GM23338 (cell line): ENCODE results near the gene HIBADH. TPM values are rescaled to one million over a fixed set of nuclear protein-coding genes. Genes with fewer than 3 reads are reported as not detected.

ENCODE experiments used
- ATAC-seq: fragments of 200-7000 bp; cut with Tn5 transposase; 3 replicates; pipeline ENCODE4 v1.9.1; 2020
- DNase-seq: peaks from one replicate; pipeline ENCODE4 v3.0.0-alpha.2; 2015; ENCODE audit warnings: low spot score
- H2AFZ ChIP-seq: fragments of 200-600 bp; sonication (generic); 2 replicates; pipeline ENCODE4 v1.8.0; 2016; ENCODE audit warnings: antibody characterized with exemption, mild to moderate bottlenecking, moderate library complexity
- H3F3A ChIP-seq: fragments of 200-600 bp; sonication (generic); replicated peaks from 2 replicates; pipeline ENCODE4 v1.8.0; 2017; ENCODE audit warnings: antibody characterized with exemption, mixed run types, low read depth
- H3K27ac ChIP-seq: fragments of 200-600 bp; sonication (generic); 2 replicates; pipeline ENCODE4 v1.6.1; 2016; ENCODE audit warnings: low read depth
- H3K27me3 ChIP-seq: fragments of 200-600 bp; sonication (generic); 2 replicates; pipeline ENCODE4 v1.8.0; 2016; ENCODE audit warnings: mild to moderate bottlenecking, mixed run types, moderate library complexity; ENCODE audit not compliant: insufficient read depth
- H3K36me3 ChIP-seq: fragments of 200-600 bp; sonication (generic); 2 replicates; pipeline ENCODE4 v1.8.0; 2016; ENCODE audit warnings: mild to moderate bottlenecking; ENCODE audit not compliant: insufficient read depth
- H3K4me1 ChIP-seq: fragments of 200-600 bp; sonication (generic); 2 replicates; pipeline ENCODE4 v1.8.0; 2016; ENCODE audit warnings: mild to moderate bottlenecking, moderate library complexity; ENCODE audit not compliant: insufficient read depth
- H3K4me2 ChIP-seq: fragments of 200-600 bp; sonication (generic); 2 replicates; pipeline ENCODE4 v1.7.1; 2017; ENCODE audit warnings: mixed run types
- H3K4me3 ChIP-seq: fragments of 200-600 bp; sonication (generic); 2 replicates; pipeline ENCODE4 v1.6.1; 2016; ENCODE audit warnings: mixed run types
- H3K79me2 ChIP-seq: fragments of 200-600 bp; sonication (generic); replicated peaks from 2 replicates; pipeline ENCODE4 v1.8.0; 2017; ENCODE audit warnings: mild to moderate bottlenecking; ENCODE audit not compliant: insufficient read depth
- H3K9me2 ChIP-seq: fragments of 200-600 bp; sonication (generic); 2 replicates; pipeline ENCODE4 v1.8.0; 2017; ENCODE audit not compliant: insufficient read depth
- H4K20me1 ChIP-seq: fragments of 200-600 bp; sonication (generic); replicated peaks from 2 replicates; pipeline ENCODE4 v1.8.0; 2017; ENCODE audit warnings: mild to moderate bottlenecking; ENCODE audit not compliant: insufficient read depth
- H3K27ac Mint-ChIP-seq: 2 replicates; pipeline ENCODE4 v1.8.0; 2020; ENCODE audit warnings: inconsistent platforms, mild to moderate bottlenecking, moderate library complexity, mixed read lengths
- H3K27me3 Mint-ChIP-seq: 3 replicates; pipeline ENCODE4 v1.8.0; 2022; ENCODE audit warnings: low read depth, mild to moderate bottlenecking, moderate library complexity, mixed read lengths, inconsistent platforms; ENCODE audit not compliant: insufficient read depth, poor library complexity
- H3K36me3 Mint-ChIP-seq: 3 replicates; pipeline ENCODE4 v1.8.0; 2021; ENCODE audit warnings: low read depth, mild to moderate bottlenecking, inconsistent platforms, moderate library complexity, mixed read lengths
- H3K4me1 Mint-ChIP-seq: 3 replicates; pipeline ENCODE4 v1.8.0; 2020; ENCODE audit warnings: mild to moderate bottlenecking, inconsistent platforms, mixed read lengths
- H3K4me3 Mint-ChIP-seq: 3 replicates; pipeline ENCODE4 v1.8.0; 2021; ENCODE audit warnings: moderate library complexity, mild to moderate bottlenecking, inconsistent platforms, mixed read lengths
- H3K9me3 Mint-ChIP-seq: 3 replicates; pipeline ENCODE4 v1.8.0; 2020; ENCODE audit warnings: moderate library complexity, mild to moderate bottlenecking, inconsistent platforms, mixed read lengths
- CREB1 ChIP-seq: fragments of 250-450 bp; sonication (Bioruptor Pico); IDR thresholded peaks from 2 replicates; pipeline ENCODE4 v1.5.0; 2020; ENCODE audit warnings: low read depth, mild to moderate bottlenecking, moderate library complexity
- CTCF ChIP-seq, 2 experiments: fragments of 200-600 bp in 1 of 2; sonication (generic) in 1 of 2; conservative IDR thresholded peaks; 2 replicates each; pipeline versions ENCODE4 v1.5.1 to v1.6.1; 2016 to 2017; ENCODE audit warnings: antibody characterized with exemption in 2 of 2, low read depth in 2 of 2, mild to moderate bottlenecking in 2 of 2, moderate library complexity in 1 of 2
- EZH2 ChIP-seq: fragments of 200-600 bp; sonication (generic); IDR thresholded peaks from one replicate; pipeline ENCODE4 v1.8.0; 2017; ENCODE audit warnings: antibody characterized with exemption, mild to moderate bottlenecking, low read depth; ENCODE audit not compliant: unreplicated experiment
- EZH2phosphoT487 ChIP-seq: fragments of 200-600 bp; sonication (generic); IDR thresholded peaks from one replicate; pipeline ENCODE4 v1.8.1; 2018; ENCODE audit warnings: antibody characterized with exemption; ENCODE audit not compliant: unreplicated experiment
- JUNB ChIP-seq: IDR thresholded peaks from one replicate; pipeline ENCODE4 v1.6.1; 2016; ENCODE audit warnings: antibody characterized with exemption; ENCODE audit not compliant: unreplicated experiment
- NANOG ChIP-seq: IDR thresholded peaks from 2 replicates; pipeline ENCODE4 v1.6.1; 2016; ENCODE audit warnings: antibody characterized with exemption, borderline replicate concordance
- POLR2AphosphoS5 ChIP-seq: IDR thresholded peaks from 2 replicates; pipeline ENCODE4 v1.6.1; 2016; ENCODE audit warnings: antibody characterized with exemption, low read depth
- STAT1 ChIP-seq: IDR thresholded peaks from one replicate; pipeline ENCODE4 v1.6.1; 2016; ENCODE audit warnings: antibody characterized with exemption; ENCODE audit not compliant: unreplicated experiment
- ZNF114 ChIP-seq: fragments of 250-450 bp; sonication (Bioruptor Pico); IDR thresholded peaks from 2 replicates; pipeline ENCODE4 v1.5.0; 2020; ENCODE audit warnings: mild to moderate bottlenecking, moderate library complexity
- ZNF331 ChIP-seq: fragments of 250-450 bp; sonication (Bioruptor Pico); IDR thresholded peaks from 2 replicates; pipeline ENCODE4 v1.5.0; 2020; ENCODE audit warnings: low read depth, mild to moderate bottlenecking, moderate library complexity
- polyA plus RNA-seq: library from polyadenylated mRNA; unstranded; fragments of >200 nt; fragmentation: Nextera tagmentation; extraction: Ambion mirVana; gene quantifications from 2 replicates; pipeline ENCODE4 v1.2.1, GENCODE V29; 2016
- total RNA-seq: library from RNA; depleted of rRNA; stranded (reverse); fragments of >200 nt; shearing (Covaris generic); gene quantifications from 2 replicates; pipeline ENCODE4 v1.2.3, GENCODE V29; 2014
- TF ChIP-seq, protein P1 (sequence below): IDR thresholded peaks from one replicate; pipeline ENCODE4 v1.6.1; 2018; ENCODE audit warnings: antibody characterized with exemption; ENCODE audit not compliant: unreplicated experiment
- TF ChIP-seq, protein P2 (sequence below): IDR thresholded peaks from 2 replicates; pipeline ENCODE4 v1.6.1; 2016; ENCODE audit warnings: antibody characterized with exemption
- TF ChIP-seq, protein P3 (sequence below): fragments of 250-450 bp; sonication (Bioruptor Pico); IDR thresholded peaks from 2 replicates; pipeline ENCODE4 v1.5.0; 2020; ENCODE audit warnings: mild to moderate bottlenecking, moderate library complexity

The HIBADH gene
- total and polyA plus RNA-seq, 2 experiments from 2014 or later, result 31.3 to 57.0 TPM

GRCh38 chr7:27665531-27665930 is 2.8 kb upstream of the HIBADH start:
- Histone ChIP-seq H3K4me3 (no peak overlapping the region), H3K27ac (no peak overlapping the region), H3K9me2 (no peaks in the 10 kb centered on the region), H3F3A (no peaks in the 10 kb centered on the region), H2AFZ (no peak overlapping the region), H3K4me2 (no peak overlapping the region), H4K20me1 (no peaks in the 10 kb centered on the region), H3K79me2 (peaks cover 14% of the 10 kb centered on the region), H3K27me3 (no peaks in the 10 kb centered on the region), H3K36me3 (no peaks in the 10 kb centered on the region), H3K4me1 (0 out of 2 replicates have a peak, but pooled peaks cover 5% of the 10 kb centered on the region)
- Mint-ChIP-seq H3K27me3 (peaks cover 3% of the 10 kb centered on the region), H3K9me3 (no peaks in the 10 kb centered on the region), H3K36me3 (no peaks in the 10 kb centered on the region), H3K27ac (no peak overlapping the region), H3K4me3 (no peak overlapping the region), H3K4me1 (peaks cover 5% of the 10 kb centered on the region)
- DNase-seq (no peak), ATAC-seq (no peak)
- no peak for TF ChIP-seq CTCF (conservative IDR thresholded peaks at IDR 0.05; ENCODE audit: low read depth in 2 of 2)
- TF ChIP-seq STAT1, result no peak
- TF ChIP-seq JUNB, result no peak
- no peak for TF ChIP-seq ZNF331 (CRISPR knock-in tag)
- TF ChIP-seq NANOG, result no peak
- TF ChIP-seq, protein P1, sequence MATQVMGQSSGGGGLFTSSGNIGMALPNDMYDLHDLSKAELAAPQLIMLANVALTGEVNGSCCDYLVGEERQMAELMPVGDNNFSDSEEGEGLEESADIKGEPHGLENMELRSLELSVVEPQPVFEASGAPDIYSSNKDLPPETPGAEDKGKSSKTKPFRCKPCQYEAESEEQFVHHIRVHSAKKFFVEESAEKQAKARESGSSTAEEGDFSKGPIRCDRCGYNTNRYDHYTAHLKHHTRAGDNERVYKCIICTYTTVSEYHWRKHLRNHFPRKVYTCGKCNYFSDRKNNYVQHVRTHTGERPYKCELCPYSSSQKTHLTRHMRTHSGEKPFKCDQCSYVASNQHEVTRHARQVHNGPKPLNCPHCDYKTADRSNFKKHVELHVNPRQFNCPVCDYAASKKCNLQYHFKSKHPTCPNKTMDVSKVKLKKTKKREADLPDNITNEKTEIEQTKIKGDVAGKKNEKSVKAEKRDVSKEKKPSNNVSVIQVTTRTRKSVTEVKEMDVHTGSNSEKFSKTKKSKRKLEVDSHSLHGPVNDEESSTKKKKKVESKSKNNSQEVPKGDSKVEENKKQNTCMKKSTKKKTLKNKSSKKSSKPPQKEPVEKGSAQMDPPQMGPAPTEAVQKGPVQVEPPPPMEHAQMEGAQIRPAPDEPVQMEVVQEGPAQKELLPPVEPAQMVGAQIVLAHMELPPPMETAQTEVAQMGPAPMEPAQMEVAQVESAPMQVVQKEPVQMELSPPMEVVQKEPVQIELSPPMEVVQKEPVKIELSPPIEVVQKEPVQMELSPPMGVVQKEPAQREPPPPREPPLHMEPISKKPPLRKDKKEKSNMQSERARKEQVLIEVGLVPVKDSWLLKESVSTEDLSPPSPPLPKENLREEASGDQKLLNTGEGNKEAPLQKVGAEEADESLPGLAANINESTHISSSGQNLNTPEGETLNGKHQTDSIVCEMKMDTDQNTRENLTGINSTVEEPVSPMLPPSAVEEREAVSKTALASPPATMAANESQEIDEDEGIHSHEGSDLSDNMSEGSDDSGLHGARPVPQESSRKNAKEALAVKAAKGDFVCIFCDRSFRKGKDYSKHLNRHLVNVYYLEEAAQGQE, result no peak
- TF ChIP-seq ZNF114 (CRISPR knock-in tag), result no peak
- TF ChIP-seq EZH2, result no peak
- TF ChIP-seq POLR2AphosphoS5, result no peak
- TF ChIP-seq, protein P2, sequence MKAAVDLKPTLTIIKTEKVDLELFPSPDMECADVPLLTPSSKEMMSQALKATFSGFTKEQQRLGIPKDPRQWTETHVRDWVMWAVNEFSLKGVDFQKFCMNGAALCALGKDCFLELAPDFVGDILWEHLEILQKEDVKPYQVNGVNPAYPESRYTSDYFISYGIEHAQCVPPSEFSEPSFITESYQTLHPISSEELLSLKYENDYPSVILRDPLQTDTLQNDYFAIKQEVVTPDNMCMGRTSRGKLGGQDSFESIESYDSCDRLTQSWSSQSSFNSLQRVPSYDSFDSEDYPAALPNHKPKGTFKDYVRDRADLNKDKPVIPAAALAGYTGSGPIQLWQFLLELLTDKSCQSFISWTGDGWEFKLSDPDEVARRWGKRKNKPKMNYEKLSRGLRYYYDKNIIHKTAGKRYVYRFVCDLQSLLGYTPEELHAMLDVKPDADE, result no peak
- no peak for TF ChIP-seq CREB1 (CRISPR knock-in tag)
- TF ChIP-seq, protein P3, sequence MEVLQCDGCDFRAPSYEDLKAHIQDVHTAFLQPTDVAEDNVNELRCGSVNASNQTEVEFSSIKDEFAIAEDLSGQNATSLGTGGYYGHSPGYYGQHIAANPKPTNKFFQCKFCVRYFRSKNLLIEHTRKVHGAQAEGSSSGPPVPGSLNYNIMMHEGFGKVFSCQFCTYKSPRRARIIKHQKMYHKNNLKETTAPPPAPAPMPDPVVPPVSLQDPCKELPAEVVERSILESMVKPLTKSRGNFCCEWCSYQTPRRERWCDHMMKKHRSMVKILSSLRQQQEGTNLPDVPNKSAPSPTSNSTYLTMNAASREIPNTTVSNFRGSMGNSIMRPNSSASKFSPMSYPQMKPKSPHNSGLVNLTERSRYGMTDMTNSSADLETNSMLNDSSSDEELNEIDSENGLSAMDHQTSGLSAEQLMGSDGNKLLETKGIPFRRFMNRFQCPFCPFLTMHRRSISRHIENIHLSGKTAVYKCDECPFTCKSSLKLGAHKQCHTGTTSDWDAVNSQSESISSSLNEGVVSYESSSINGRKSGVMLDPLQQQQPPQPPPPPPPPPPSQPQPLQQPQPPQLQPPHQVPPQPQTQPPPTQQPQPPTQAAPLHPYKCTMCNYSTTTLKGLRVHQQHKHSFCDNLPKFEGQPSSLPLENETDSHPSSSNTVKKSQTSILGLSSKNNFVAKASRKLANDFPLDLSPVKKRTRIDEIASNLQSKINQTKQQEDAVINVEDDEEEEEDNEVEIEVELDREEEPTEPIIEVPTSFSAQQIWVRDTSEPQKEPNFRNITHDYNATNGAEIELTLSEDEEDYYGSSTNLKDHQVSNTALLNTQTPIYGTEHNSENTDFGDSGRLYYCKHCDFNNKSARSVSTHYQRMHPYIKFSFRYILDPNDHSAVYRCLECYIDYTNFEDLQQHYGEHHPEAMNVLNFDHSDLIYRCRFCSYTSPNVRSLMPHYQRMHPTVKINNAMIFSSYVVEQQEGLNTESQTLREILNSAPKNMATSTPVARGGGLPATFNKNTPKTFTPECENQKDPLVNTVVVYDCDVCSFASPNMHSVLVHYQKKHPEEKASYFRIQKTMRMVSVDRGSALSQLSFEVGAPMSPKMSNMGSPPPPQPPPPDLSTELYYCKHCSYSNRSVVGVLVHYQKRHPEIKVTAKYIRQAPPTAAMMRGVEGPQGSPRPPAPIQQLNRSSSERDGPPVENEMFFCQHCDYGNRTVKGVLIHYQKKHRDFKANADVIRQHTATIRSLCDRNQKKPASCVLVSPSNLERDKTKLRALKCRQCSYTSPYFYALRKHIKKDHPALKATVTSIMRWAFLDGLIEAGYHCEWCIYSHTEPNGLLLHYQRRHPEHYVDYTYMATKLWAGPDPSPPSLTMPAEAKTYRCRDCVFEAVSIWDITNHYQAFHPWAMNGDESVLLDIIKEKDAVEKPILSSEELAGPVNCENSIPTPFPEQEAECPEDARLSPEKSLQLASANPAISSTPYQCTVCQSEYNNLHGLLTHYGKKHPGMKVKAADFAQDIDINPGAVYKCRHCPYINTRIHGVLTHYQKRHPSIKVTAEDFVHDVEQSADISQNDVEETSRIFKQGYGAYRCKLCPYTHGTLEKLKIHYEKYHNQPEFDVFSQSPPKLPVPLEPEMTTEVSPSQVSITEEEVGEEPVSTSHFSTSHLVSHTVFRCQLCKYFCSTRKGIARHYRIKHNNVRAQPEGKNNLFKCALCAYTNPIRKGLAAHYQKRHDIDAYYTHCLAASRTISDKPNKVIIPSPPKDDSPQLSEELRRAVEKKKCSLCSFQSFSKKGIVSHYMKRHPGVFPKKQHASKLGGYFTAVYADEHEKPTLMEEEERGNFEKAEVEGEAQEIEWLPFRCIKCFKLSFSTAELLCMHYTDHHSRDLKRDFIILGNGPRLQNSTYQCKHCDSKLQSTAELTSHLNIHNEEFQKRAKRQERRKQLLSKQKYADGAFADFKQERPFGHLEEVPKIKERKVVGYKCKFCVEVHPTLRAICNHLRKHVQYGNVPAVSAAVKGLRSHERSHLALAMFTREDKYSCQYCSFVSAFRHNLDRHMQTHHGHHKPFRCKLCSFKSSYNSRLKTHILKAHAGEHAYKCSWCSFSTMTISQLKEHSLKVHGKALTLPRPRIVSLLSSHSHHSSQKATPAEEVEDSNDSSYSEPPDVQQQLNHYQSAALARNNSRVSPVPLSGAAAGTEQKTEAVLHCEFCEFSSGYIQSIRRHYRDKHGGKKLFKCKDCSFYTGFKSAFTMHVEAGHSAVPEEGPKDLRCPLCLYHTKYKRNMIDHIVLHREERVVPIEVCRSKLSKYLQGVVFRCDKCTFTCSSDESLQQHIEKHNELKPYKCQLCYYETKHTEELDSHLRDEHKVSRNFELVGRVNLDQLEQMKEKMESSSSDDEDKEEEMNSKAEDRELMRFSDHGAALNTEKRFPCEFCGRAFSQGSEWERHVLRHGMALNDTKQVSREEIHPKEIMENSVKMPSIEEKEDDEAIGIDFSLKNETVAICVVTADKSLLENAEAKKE (CRISPR knock-in tag), result no peak
- no peak for TF ChIP-seq EZH2phosphoT487
